Measurements from ENCODE around the gene PDZRN3. TPM values are rescaled to one million over a fixed set of nuclear protein-coding genes. Genes with fewer than 3 reads are reported as not detected.

PDZRN3 gene
- total and polyA plus RNA-seq, 2 experiments from 2014 or later = 7.5 to 14.0 TPM

DNA sequence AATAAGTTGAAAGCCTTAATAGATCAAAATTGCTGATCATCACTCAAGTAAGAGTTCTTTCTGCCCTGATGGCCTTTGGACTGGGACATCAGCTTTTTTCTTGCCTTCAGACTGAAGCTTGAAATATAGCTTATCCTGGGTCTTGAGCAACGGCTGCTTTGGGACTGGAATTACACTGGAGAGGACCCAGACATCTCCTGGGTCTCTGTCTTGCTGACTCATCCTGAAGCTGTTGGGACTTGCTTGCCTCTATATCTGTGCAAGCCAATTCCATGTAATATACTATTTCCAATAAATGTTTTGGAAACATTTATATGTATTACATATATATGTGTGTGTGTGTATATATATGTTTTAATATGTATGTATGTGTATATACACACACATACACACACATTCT is 260.2 kb downstream of the PDZRN3 start:
- Mint-ChIP-seq H3K4me1 (no peaks in the 10 kb centered on the region), H3K27ac (no peak overlapping the region), H3K36me3 (ENCODE audit: low read depth) (no peaks in the 10 kb centered on the region), H3K4me3 (no peak overlapping the region), H3K27me3 (ENCODE audit: insufficient read depth, low read depth, poor library complexity) (no peaks in the 10 kb centered on the region), H3K9me3 (no peaks in the 10 kb centered on the region; the same call in 2 of the 3 replicates)
- H3K4me1 ChIP-seq (ENCODE audit: insufficient read depth) = no peaks in the 10 kb centered on the region
- TF ChIP-seq ZNF114 (CRISPR knock-in tag; IDR thresholded peaks at IDR 0.05) (no peak), NANOG (IDR thresholded peaks at IDR 0.05; ENCODE audit: borderline replicate concordance) (no peak)
- TF ChIP-seq, protein P1, sequence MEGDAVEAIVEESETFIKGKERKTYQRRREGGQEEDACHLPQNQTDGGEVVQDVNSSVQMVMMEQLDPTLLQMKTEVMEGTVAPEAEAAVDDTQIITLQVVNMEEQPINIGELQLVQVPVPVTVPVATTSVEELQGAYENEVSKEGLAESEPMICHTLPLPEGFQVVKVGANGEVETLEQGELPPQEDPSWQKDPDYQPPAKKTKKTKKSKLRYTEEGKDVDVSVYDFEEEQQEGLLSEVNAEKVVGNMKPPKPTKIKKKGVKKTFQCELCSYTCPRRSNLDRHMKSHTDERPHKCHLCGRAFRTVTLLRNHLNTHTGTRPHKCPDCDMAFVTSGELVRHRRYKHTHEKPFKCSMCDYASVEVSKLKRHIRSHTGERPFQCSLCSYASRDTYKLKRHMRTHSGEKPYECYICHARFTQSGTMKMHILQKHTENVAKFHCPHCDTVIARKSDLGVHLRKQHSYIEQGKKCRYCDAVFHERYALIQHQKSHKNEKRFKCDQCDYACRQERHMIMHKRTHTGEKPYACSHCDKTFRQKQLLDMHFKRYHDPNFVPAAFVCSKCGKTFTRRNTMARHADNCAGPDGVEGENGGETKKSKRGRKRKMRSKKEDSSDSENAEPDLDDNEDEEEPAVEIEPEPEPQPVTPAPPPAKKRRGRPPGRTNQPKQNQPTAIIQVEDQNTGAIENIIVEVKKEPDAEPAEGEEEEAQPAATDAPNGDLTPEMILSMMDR (conservative IDR thresholded peaks at IDR 0.05; ENCODE audit: low read depth in 2 of 2) = no peak
- TF ChIP-seq, protein P2, sequence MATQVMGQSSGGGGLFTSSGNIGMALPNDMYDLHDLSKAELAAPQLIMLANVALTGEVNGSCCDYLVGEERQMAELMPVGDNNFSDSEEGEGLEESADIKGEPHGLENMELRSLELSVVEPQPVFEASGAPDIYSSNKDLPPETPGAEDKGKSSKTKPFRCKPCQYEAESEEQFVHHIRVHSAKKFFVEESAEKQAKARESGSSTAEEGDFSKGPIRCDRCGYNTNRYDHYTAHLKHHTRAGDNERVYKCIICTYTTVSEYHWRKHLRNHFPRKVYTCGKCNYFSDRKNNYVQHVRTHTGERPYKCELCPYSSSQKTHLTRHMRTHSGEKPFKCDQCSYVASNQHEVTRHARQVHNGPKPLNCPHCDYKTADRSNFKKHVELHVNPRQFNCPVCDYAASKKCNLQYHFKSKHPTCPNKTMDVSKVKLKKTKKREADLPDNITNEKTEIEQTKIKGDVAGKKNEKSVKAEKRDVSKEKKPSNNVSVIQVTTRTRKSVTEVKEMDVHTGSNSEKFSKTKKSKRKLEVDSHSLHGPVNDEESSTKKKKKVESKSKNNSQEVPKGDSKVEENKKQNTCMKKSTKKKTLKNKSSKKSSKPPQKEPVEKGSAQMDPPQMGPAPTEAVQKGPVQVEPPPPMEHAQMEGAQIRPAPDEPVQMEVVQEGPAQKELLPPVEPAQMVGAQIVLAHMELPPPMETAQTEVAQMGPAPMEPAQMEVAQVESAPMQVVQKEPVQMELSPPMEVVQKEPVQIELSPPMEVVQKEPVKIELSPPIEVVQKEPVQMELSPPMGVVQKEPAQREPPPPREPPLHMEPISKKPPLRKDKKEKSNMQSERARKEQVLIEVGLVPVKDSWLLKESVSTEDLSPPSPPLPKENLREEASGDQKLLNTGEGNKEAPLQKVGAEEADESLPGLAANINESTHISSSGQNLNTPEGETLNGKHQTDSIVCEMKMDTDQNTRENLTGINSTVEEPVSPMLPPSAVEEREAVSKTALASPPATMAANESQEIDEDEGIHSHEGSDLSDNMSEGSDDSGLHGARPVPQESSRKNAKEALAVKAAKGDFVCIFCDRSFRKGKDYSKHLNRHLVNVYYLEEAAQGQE (IDR thresholded peaks at IDR 0.05; ENCODE audit: unreplicated experiment) = no peak
- no peak overlapping the region for H3K4me2 ChIP-seq
- no peaks in the 10 kb centered on the region for H3K79me2 ChIP-seq (replicated peaks; ENCODE audit: insufficient read depth)
- no peaks in the 10 kb centered on the region for H3K27me3 ChIP-seq (ENCODE audit: insufficient read depth)
- DNase-seq (ENCODE audit: low spot score) = no peak
- no peak for ATAC-seq
- no peaks in the 10 kb centered on the region for H3F3A ChIP-seq (replicated peaks; ENCODE audit: low read depth)
- no peak overlapping the region for H3K4me3 ChIP-seq
- no peaks in the 10 kb centered on the region for H3K36me3 ChIP-seq (ENCODE audit: insufficient read depth)
- no peaks in the 10 kb centered on the region for H3K9me2 ChIP-seq (ENCODE audit: insufficient read depth)
- H2AFZ ChIP-seq = no peak overlapping the region
- H4K20me1 ChIP-seq (replicated peaks; ENCODE audit: insufficient read depth) = no peaks in the 10 kb centered on the region
- H3K27ac ChIP-seq (ENCODE audit: low read depth) = no peak overlapping the region

DNA sequence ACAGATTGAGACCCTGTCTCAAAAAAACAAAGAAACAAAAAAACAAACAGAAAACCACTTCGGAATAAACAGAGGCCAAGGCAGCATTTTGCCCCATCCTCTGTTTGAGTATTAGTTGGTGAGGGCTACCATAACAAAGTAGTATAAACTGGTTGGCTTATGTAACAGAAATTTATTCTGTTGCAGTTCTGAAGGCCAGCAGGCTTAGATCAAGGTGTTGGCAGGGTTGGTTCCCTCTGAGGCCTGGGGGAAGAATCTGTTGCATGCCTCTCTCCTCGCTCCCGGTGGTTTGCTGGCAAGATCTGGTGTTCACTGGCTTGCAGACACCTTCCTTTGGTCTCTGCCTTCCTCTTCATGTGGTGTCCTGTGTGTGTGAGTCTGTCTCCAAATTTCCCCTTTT is 261.6 kb downstream of the PDZRN3 start:
- no peak overlapping the region for H3K4me3 Mint-ChIP-seq
- Histone ChIP-seq H3F3A (replicated peaks; ENCODE audit: low read depth) (no peaks in the 10 kb centered on the region), H4K20me1 (replicated peaks; ENCODE audit: insufficient read depth) (no peaks in the 10 kb centered on the region), H3K27me3 (ENCODE audit: insufficient read depth) (no peaks in the 10 kb centered on the region), H3K79me2 (replicated peaks; ENCODE audit: insufficient read depth) (no peaks in the 10 kb centered on the region), H3K9me2 (ENCODE audit: insufficient read depth) (no peaks in the 10 kb centered on the region), H3K36me3 (ENCODE audit: insufficient read depth) (no peaks in the 10 kb centered on the region), H3K4me1 (ENCODE audit: insufficient read depth) (no peaks in the 10 kb centered on the region), H3K4me3 (no peak overlapping the region), H3K4me2 (no peak overlapping the region), H2AFZ (no peak overlapping the region), H3K27ac (ENCODE audit: low read depth) (no peak overlapping the region)
- H3K27ac Mint-ChIP-seq = no peak overlapping the region
- DNase-seq (ENCODE audit: low spot score) = no peak
- no peaks in the 10 kb centered on the region; the same call in 2 of the 3 replicates for H3K9me3 Mint-ChIP-seq
- no peaks in the 10 kb centered on the region for H3K27me3 Mint-ChIP-seq (ENCODE audit: insufficient read depth, low read depth, poor library complexity)
- H3K4me1 Mint-ChIP-seq = no peaks in the 10 kb centered on the region
- no peaks in the 10 kb centered on the region for H3K36me3 Mint-ChIP-seq (ENCODE audit: low read depth)
- ATAC-seq = no peak
- TF ChIP-seq ZNF331 (CRISPR knock-in tag; IDR thresholded peaks at IDR 0.05; ENCODE audit: low read depth) (no peak), CREB1 (CRISPR knock-in tag; IDR thresholded peaks at IDR 0.05; ENCODE audit: low read depth) (no peak), JUNB (IDR thresholded peaks at IDR 0.05; ENCODE audit: unreplicated experiment) (no peak), POLR2AphosphoS5 (IDR thresholded peaks at IDR 0.05; ENCODE audit: low read depth) (no peak), NANOG (IDR thresholded peaks at IDR 0.05; ENCODE audit: borderline replicate concordance) (no peak), EZH2phosphoT487 (IDR thresholded peaks at IDR 0.05; ENCODE audit: unreplicated experiment) (no peak)
- TF ChIP-seq, protein P3, sequence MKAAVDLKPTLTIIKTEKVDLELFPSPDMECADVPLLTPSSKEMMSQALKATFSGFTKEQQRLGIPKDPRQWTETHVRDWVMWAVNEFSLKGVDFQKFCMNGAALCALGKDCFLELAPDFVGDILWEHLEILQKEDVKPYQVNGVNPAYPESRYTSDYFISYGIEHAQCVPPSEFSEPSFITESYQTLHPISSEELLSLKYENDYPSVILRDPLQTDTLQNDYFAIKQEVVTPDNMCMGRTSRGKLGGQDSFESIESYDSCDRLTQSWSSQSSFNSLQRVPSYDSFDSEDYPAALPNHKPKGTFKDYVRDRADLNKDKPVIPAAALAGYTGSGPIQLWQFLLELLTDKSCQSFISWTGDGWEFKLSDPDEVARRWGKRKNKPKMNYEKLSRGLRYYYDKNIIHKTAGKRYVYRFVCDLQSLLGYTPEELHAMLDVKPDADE (IDR thresholded peaks at IDR 0.05) = no peak
